HEK293T (cell line): ENCODE data around the gene YWHAQ.

Source experiments
- CTCF ChIA-PET: fragments of 350-600 bp; formaldehyde crosslinking; extraction: SDS; loops from one replicate; lab custom pipeline; 2021; ENCODE audit warnings: antibody characterized with exemption, inconsistent platforms; lab: Yijun Ruan, JAX
- POLR2A ChIA-PET: fragments of 350-600 bp; formaldehyde crosslinking; extraction: SDS; loops from one replicate; lab custom pipeline; 2020; ENCODE audit warnings: antibody characterized with exemption, inconsistent platforms; lab: Yijun Ruan, JAX
- DNase-seq: peaks from one replicate; pipeline ENCODE4 v3.0.0; 2012; ENCODE audit warnings: mixed read lengths; ENCODE audit errors: extremely low spot score
- ARNT ChIP-seq: fragments of 450-650 bp; IDR thresholded peaks from 2 replicates; pipeline ENCODE4 v1.6.1; 2017; ENCODE audit warnings: mild to moderate bottlenecking
- BHLHE40 ChIP-seq: fragments of 450-650 bp; IDR thresholded peaks from 2 replicates; pipeline ENCODE4 v1.6.1; 2016; ENCODE audit warnings: mild to moderate bottlenecking, moderate library complexity, borderline replicate concordance
- CTBP1 ChIP-seq: fragments of 450-650 bp; IDR thresholded peaks from 2 replicates; pipeline ENCODE4 v1.6.1; 2016; ENCODE audit warnings: borderline replicate concordance
- ELF4 ChIP-seq: fragments of 450-650 bp; IDR thresholded peaks from 2 replicates; pipeline ENCODE4 v1.6.1; 2017; ENCODE audit warnings: antibody characterized with exemption
- FOXA1 ChIP-seq: fragments of 450-650 bp; IDR thresholded peaks from 2 replicates; pipeline ENCODE4 v1.6.1; 2016; ENCODE audit warnings: mild to moderate bottlenecking
- FOXK2 ChIP-seq: fragments of 450-650 bp; IDR thresholded peaks from 2 replicates; pipeline ENCODE4 v1.6.1; 2016; ENCODE audit warnings: mild to moderate bottlenecking
- FOXM1 ChIP-seq: fragments of 450-650 bp; IDR thresholded peaks from 2 replicates; pipeline ENCODE4 v1.6.1; 2017; ENCODE audit warnings: mild to moderate bottlenecking, borderline replicate concordance
- HDGF ChIP-seq: fragments of 450-650 bp; IDR thresholded peaks from 2 replicates; pipeline ENCODE4 v1.6.1; 2017; ENCODE audit warnings: antibody characterized with exemption, borderline replicate concordance
- L3MBTL2 ChIP-seq: fragments of 450-650 bp; conservative IDR thresholded peaks from 2 replicates; pipeline ENCODE4 v1.6.1; 2016; ENCODE audit warnings: mild to moderate bottlenecking
- LEF1 ChIP-seq: fragments of 450-650 bp; IDR thresholded peaks from 2 replicates; pipeline ENCODE4 v1.6.1; 2017; ENCODE audit warnings: mild to moderate bottlenecking, borderline replicate concordance
- NFRKB ChIP-seq: fragments of 450-650 bp; IDR thresholded peaks from 2 replicates; pipeline ENCODE4 v1.6.1; 2016; ENCODE audit warnings: mild to moderate bottlenecking, moderate library complexity
- SP1 ChIP-seq: fragments of 450-650 bp; IDR thresholded peaks from 2 replicates; pipeline ENCODE4 v1.6.1; 2017
- SUZ12 ChIP-seq: fragments of 450-650 bp; IDR thresholded peaks from 2 replicates; pipeline ENCODE4 v1.6.1; 2016; ENCODE audit warnings: mild to moderate bottlenecking
- TARDBP ChIP-seq: fragments of 450-650 bp; IDR thresholded peaks from 2 replicates; pipeline ENCODE4 v1.6.1; 2016
- ZNF384 ChIP-seq: fragments of 450-650 bp; IDR thresholded peaks from 2 replicates; pipeline ENCODE4 v1.6.1; 2016
- TF ChIP-seq, protein P1 (sequence below): fragments of 450-650 bp; IDR thresholded peaks from 2 replicates; pipeline ENCODE4 v1.6.1; 2016

YWHAQ gene

DNA sequence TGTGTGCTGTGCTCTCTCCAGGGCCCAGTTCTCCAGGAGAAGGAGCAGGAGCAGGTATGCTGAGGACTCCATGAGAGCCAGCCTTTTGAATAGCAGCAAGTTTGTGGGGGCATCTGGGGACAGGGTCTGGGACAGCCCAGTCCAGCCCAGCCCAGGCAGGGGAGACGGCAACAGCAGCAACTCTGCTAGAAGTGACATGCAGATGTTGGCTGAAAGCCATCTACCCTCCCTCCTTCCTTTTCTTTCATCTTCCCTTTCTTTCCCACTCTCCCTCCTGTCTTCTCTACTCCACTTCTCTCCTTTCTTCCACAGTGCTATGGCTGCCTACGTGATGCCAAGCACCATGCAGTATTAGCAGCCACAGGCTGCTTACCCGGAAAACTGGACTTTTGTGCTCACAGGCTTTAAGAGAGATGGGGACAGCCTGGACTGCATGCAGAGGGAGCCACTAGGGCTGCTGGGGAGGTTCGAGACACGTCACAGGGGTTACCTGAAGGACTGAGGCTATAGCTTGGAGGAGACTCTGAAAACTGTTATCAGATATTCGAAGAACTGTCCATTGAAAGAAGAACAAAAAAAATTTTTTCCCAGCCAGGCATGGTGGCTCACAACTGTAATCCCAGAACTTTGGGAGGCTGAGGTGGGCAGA is 23.8 kb upstream of the YWHAQ start:
- ChIA-PET POLR2A (interaction anchor here (1.2 kb wide), 1 partner anchor 24 kb away, joined by 3 read pairs; the partner anchor contains the start of gene YWHAQ), CTCF (no interaction called here)
- DNase-seq = no peak
- TF ChIP-seq FOXK2 (no peak), SUZ12 (no peak), ELF4 (no peak), ARNT (no peak), ZNF384 (no peak), FOXA1 (no peak), NFRKB (no peak), SP1 (no peak), HDGF (no peak), TARDBP (no peak), LEF1 (no peak), BHLHE40 (no peak), FOXM1 (no peak), L3MBTL2 (no peak)
- TF ChIP-seq, protein P1, sequence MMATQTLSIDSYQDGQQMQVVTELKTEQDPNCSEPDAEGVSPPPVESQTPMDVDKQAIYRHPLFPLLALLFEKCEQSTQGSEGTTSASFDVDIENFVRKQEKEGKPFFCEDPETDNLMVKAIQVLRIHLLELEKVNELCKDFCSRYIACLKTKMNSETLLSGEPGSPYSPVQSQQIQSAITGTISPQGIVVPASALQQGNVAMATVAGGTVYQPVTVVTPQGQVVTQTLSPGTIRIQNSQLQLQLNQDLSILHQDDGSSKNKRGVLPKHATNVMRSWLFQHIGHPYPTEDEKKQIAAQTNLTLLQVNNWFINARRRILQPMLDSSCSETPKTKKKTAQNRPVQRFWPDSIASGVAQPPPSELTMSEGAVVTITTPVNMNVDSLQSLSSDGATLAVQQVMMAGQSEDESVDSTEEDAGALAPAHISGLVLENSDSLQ = no peak

GRCh38 chr2:9653485-9654271 is 22.9 kb upstream of the YWHAQ start:
- TF ChIP-seq ARNT = no peak
- TF ChIP-seq FOXK2 = no peak
- TF ChIP-seq NFRKB = no peak
- TF ChIP-seq ELF4 = no peak
- TF ChIP-seq FOXM1 = no peak
- TF ChIP-seq CTBP1 = no peak
- no peak for TF ChIP-seq TARDBP
- TF ChIP-seq ZNF384 = no peak
- TF ChIP-seq HDGF = no peak
- TF ChIP-seq BHLHE40 = no peak
- no peak for TF ChIP-seq SUZ12
- no peak for TF ChIP-seq L3MBTL2
- TF ChIP-seq, protein P1 = no peak
- TF ChIP-seq SP1 = no peak
- TF ChIP-seq FOXA1 = no peak
- TF ChIP-seq LEF1 = no peak
- CTCF ChIA-PET = no interaction called here
- POLR2A ChIA-PET = no interaction called here
- no peak for DNase-seq

- ChIA-PET CTCF (no interaction called here), POLR2A (no interaction called here)
- TF ChIP-seq FOXK2 (no peak), ARNT (no peak), HDGF (no peak), SP1 (no peak), BHLHE40 (no peak), L3MBTL2 (no peak), NFRKB (no peak), CTBP1 (no peak), LEF1 (no peak), ELF4 (no peak), ZNF384 (no peak), TARDBP (no peak)
- TF ChIP-seq, protein P1 = no peak
- DNase-seq = no peak
Observed at GRCh38 chr2:9652898-9653479, 22.2 kb upstream of the YWHAQ start.

DNA sequence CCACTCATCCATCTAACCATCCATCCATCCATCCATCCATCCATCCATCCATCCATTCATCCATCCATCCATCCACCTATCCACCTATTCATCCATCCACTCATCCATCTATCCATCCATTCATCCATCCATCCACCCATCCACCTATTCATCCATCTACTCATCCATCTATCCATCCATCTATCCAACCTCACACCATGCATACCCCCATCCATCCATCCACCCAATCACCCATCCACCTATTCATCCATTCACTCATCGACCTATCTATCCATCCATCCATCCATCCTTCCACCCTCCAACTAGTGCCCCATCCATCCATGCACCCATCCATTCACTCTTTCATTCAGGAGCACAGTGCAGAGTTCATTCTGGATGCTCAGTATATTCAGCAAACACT is 21.5 kb upstream of the YWHAQ start:
- ChIA-PET CTCF (no interaction called here), POLR2A (no interaction called here)
- TF ChIP-seq HDGF (no peak), FOXK2 (no peak), L3MBTL2 (no peak), ZNF384 (no peak), BHLHE40 (no peak), FOXA1 (no peak), TARDBP (no peak)
- no peak for DNase-seq

DNA sequence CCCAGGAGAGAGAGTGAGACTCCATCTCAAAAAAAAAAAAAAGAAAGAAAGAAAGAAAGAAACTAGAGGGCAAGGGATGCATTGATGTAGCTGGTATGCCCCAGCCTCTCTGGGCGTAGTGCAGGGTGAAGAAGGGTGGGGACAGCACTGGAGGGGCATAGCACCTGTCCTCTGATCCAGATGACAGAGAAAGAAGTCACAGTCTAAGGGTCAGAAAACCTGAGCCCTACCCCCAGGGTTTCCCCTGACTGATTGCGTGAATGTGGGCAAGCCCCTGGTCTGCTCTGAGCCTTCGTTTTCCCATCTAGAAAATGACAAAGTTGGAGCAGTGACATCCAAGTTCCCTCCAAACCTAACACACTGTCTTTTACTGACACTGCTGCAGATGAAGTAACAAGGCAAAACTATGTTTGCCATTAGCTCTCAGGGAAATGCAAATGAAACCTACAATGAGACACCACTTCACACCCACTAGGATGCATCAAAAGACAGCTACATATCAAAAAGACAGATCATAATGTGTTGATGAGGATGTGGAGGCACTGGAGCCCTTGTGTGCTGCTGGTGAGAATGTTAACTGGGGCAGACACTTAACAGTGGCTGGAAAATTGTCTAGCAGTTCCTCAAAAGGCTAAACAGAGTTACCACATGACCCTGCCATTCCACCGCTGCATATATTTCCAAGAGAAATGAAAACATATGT is 19.5 kb upstream of the YWHAQ start:
- DNase-seq = no peak
- no peak for TF ChIP-seq CTBP1
- TF ChIP-seq L3MBTL2 = no peak
- no peak for TF ChIP-seq SP1
- no peak for TF ChIP-seq FOXA1
- TF ChIP-seq ELF4 = no peak
- no peak for TF ChIP-seq NFRKB
- no peak for TF ChIP-seq ZNF384
- no peak for TF ChIP-seq ARNT
- no peak for TF ChIP-seq TARDBP
- TF ChIP-seq SUZ12 = no peak
- POLR2A ChIA-PET = no interaction called here
- CTCF ChIA-PET = no interaction called here
